Measurements from ENCODE around the gene RPRD1B. TPM values are rescaled to one million over a fixed set of nuclear protein-coding genes. Genes with fewer than 3 reads are reported as not detected.

RPRD1B gene
- total and polyA plus RNA-seq, 2 of the 4 experiments (the other 2 are of a cell fraction) = 8.4 to 9.9 TPM

- H3K27me3 ChIP-seq (ENCODE audit: control insufficient read depth, insufficient read depth, low read length) = no peaks in the 10 kb centered on the region
- peaks cover 32% of the 10 kb centered on the region for H3K36me3 ChIP-seq (ENCODE audit: control insufficient read depth, insufficient read depth, low read length)
- H2BK120ac ChIP-seq (ENCODE audit: low read depth, low read length) = no peak overlapping the region
- DNase-seq = peak; percentile 64
- H4K20me1 ChIP-seq (ENCODE audit: insufficient read depth, low read length) = peaks cover 21% of the 10 kb centered on the region; the same call in 1 of the 2 replicates
- H3K23ac ChIP-seq (ENCODE audit: low read depth, low read length) = no peak overlapping the region
- no peak overlapping the region for H3K4ac ChIP-seq (ENCODE audit: low read depth, low read length)
- no peak overlapping the region for H2BK15ac ChIP-seq (ENCODE audit: low read depth, low read length)
- no peak overlapping the region for H2AK5ac ChIP-seq (ENCODE audit: low read depth, low read length)
- no peak overlapping the region for H3K27ac ChIP-seq (ENCODE audit: insufficient read depth, low read length)
- H2BK5ac ChIP-seq (ENCODE audit: low read depth, low read length, poor library complexity, severe bottlenecking) = no peak overlapping the region
- H4K8ac ChIP-seq (ENCODE audit: low read depth in 2 of 2, low read length in 2 of 2) = no peak overlapping the region
- H3K56ac ChIP-seq (ENCODE audit: extremely low read depth, insufficient read depth, low read length) = no peak overlapping the region
- H3K18ac ChIP-seq (ENCODE audit: low read depth, low read length) = no peak overlapping the region
- no peak overlapping the region for H4K91ac ChIP-seq (ENCODE audit: insufficient read depth, low read depth, low read length)
- H3K14ac ChIP-seq (replicated peaks; ENCODE audit: low read depth, low read length) = no peak overlapping the region
- peak; percentile 45; the same call in 1 of the 2 replicates for ATAC-seq (ENCODE audit: low read depth)
- ChIA-PET CTCF (interaction anchor here (1.4 kb wide), 1 partner anchor 430 kb away, joined by 3 read pairs; no protein-coding TSS in a partner anchor), POLR2A (ENCODE audit: unreplicated experiment) (interaction anchor here (0.8 kb wide), 1 partner anchor 55 kb away, joined by 3 read pairs; no protein-coding TSS in a partner anchor)
- in situ Hi-C loops (cut with MboI; ENCODE audit: low sequenced_read_pairs) (loop anchor here (5.0 kb wide), 1 partner anchor 427 kb away; no protein-coding TSS in a partner anchor), dilution Hi-C loops (cut with HindIII; ENCODE audit: low sequenced_read_pairs, unreplicated experiment) (no loop called here), intact Hi-C loops (cut with micrococcal nuclease) (loop anchor here (10.0 kb wide), 1 partner anchor 170 kb away; no protein-coding TSS in a partner anchor)
- H3K9me3 ChIP-seq (ENCODE audit: control insufficient read depth, insufficient read depth, low read length) = no peaks in the 10 kb centered on the region
- no peak overlapping the region for H3K4me2 ChIP-seq (ENCODE audit: low read depth, low read length)
- no TSS peak for BruUV-seq (replicated peaks)
- H4K5ac ChIP-seq (ENCODE audit: low read depth, low read length) = no peak overlapping the region
- H2BK20ac ChIP-seq (ENCODE audit: low read depth, low read length) = no peak overlapping the region
- WGBS, 2 experiments (ENCODE audit: extremely low coverage in 2 of 2, insufficient read length in 1 of 2) = 100% methylated on average over 1 of the region's 4 CpGs; no CpG with 5 or more reads in 1 of the 2 experiments
- H3K4me1 ChIP-seq (ENCODE audit: control insufficient read depth, insufficient read depth, low read length) = peaks cover 25% of the 10 kb centered on the region
- TF ChIP-seq MAFK (IDR thresholded peaks at IDR 0.05; ENCODE audit: low read depth, low read length) (no peak), CEBPB (IDR thresholded peaks at IDR 0.05; ENCODE audit: low read depth, low read length) (peak; percentile 88), FOS (IDR thresholded peaks at IDR 0.05; ENCODE audit: low read depth, low read length) (no peak), MXI1 (IDR thresholded peaks at IDR 0.05; ENCODE audit: borderline replicate concordance, low read depth, low read length) (no peak), CHD1 (IDR thresholded peaks at IDR 0.05; ENCODE audit: low read depth, low read length) (no peak), USF2 (IDR thresholded peaks at IDR 0.05; ENCODE audit: low read depth, low read length) (no peak), MAZ (IDR thresholded peaks at IDR 0.05; ENCODE audit: borderline replicate concordance, low read depth, low read length) (peak; percentile 62; the same call in 1 of the 2 replicates)
- H3K9ac ChIP-seq (ENCODE audit: low read depth, low read length) = no peak overlapping the region
- peaks cover 18% of the 10 kb centered on the region for H3K9me1 ChIP-seq (ENCODE audit: insufficient read depth, low read length)
- peaks cover 3 to 19% of the 10 kb centered on the region in 2 experiments; a peak in 2 of 4 replicates for H3K79me1 ChIP-seq (ENCODE audit: low read depth in 1 of 2, low read length in 2 of 2)
- H2AFZ ChIP-seq (replicated peaks; ENCODE audit: low read length, poor library complexity) = no peak overlapping the region
- no peak overlapping the region for H2AK9ac ChIP-seq (replicated peaks; ENCODE audit: low read depth, low read length, poor library complexity)
- H3K4me3 ChIP-seq (ENCODE audit: insufficient read depth, low read depth, low read length) = no peak overlapping the region
Measured at GRCh38 chr20:37994512-37994911, 39.0 kb upstream of the RPRD1B start.

All from IMR-90 (cell line).